ENCODE results near the gene EDARADD.
"Not testable (repeated sequence)": the region's sequence is repeated elsewhere in the genome, so short reads cannot be mapped to it uniquely, and the experiment has no call there.

EDARADD gene

DNA sequence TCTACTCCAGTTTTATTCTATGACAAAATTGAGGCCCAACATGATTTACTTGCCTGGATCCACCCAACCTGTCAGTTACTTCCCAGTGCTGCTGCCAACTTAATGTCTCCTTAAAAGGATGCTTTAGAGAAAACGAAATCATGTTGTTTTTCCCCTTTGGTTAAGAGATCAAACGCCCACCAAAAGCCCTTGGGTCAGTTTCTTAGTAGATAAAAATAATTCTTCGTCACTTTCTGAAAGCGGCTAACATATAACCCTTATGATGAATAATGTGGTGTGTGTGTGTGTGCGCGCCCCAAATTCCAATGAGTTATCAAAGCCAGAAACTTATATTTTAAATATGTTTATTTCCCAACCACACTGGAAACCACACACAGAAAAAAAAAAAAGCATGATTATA, 77.0 kb downstream of the EDARADD start:
- FAIRE-seq (no peak), DNase-seq (ENCODE audit: insufficient read length, low spot score) (no peak)
- TF ChIP-seq POLR2A (IDR thresholded peaks at IDR 0.05; ENCODE audit: low read depth, low read length): no peak

DNA sequence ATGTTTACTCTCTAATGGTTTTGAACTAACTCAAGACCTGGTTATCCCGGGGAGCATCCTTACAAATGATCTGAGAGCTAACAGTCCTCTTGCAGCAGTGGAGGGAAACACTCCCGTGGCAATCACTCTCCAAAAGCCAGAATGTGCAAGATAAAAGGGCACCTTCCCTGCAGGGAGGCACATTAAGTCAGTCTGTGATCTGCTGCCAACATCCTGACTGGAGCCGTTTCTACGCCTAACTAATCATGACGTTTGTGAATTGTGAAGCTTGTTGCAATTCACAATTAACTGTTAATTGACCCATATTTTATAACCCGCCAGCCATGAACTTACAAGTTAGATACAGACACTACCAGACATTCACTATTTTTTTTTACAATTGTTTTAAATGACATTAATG, 77.6 kb downstream of the EDARADD start:
- TF ChIP-seq POLR2A (IDR thresholded peaks at IDR 0.05; ENCODE audit: low read depth, low read length): no peak
- DNase-seq (ENCODE audit: insufficient read length, low spot score): no peak
- FAIRE-seq: no peak

DNA sequence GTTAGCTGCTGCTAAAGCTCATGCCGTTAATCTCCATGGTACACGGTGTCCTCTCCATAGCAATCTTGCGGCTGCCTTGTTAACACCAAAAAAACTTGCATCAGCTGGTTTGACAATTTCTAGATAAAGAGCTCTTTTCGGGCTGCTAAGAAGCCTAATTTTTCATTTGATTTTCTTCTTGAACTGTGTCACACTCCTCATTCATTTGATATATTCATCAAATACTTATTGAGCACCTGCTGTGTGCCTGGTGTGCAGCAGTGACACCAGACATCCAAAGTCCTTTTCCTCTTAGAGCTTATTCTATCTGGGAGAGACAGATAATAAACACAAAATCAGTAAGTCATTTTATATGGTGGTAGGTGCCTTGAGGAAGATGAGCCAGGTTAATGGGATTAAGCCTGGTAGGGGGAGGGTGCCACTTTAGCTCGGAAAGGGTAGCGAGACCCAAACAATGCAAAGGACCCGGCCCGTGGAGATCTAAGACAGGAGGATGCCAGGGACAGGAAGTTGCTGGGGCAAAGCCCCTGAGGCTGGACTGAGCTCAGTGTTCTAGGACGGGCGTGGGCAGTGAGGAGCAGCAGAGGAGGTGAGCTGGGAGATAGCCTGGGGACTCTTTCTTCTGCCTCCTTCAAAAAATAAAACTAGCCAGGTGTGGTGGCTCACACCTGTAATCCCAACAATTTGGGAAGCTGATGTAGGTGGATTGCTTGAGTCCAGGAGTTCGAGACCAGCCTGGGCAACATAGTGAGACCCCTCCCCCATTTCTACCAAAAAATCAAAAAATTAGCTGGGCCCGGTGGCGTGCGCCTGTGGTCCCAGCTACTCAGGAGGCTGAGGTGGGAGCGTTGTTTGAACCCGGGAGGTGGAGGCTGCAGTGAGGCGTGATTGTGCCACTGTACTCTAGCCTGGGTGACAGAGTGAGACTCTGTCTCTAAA, 79.0 kb downstream of the EDARADD start:
- no peak for TF ChIP-seq POLR2A (IDR thresholded peaks at IDR 0.05; ENCODE audit: low read depth, low read length)
- no peak for DNase-seq (ENCODE audit: insufficient read length, low spot score)
- FAIRE-seq: no peak

DNA sequence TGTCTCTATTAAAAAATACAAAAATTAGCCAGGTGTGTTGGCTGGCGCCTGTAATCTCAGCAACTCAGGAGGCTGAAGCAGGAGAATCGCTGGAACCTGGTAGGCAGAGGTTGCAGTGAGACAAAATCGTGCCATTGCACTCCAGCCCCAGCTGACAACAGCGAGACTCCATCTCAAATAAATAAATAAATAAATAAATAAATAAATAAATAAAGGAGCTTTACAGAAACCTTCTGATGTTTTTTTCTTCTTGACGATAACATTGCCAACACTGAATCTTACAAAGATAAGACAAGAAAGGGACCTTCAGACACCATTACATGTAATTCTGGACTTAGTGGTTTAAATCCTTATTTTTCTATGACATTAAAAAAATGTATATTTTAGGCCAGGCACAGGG, 81.9 kb downstream of the EDARADD start:
- FAIRE-seq (no peak), DNase-seq (ENCODE audit: insufficient read length, low spot score) (no peak)
- TF ChIP-seq POLR2A (IDR thresholded peaks at IDR 0.05; ENCODE audit: low read depth, low read length): no peak

DNA sequence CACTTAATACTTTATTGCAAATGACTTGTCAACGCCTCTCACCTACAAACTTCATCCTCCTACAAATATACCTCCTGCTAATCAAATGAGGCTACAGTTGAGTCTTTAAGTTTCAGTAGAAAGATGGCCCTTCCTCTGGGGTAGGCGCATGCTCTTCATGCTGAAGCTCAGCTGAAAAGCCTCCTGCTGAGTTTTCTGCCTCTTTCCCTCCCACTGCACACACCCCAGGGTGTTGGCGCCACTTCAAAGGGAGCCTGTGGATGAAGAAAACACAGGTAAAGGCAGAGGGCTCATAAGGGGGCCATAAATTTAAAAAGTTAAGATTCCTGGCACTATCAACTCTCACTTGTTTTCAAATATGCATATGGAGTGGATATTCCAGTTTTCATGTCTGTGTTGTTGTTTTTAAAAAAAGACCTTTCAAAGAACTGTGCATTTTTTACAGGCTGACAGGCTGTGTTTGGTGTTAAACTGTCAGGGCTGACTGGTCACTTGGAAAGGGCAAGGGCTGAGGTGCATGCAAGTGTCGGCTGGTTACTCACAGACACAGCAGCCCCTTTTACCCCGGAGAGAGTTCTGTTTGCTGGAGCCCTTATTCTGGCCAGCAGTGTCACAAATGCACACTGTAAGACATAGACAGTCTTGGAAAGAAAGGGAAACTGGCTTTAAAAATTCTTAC, 86.8 kb downstream of the EDARADD start:
- no peak for DNase-seq (ENCODE audit: insufficient read length, low spot score)
- FAIRE-seq: no peak
- TF ChIP-seq POLR2A (IDR thresholded peaks at IDR 0.05; ENCODE audit: low read depth, low read length): no peak

DNA sequence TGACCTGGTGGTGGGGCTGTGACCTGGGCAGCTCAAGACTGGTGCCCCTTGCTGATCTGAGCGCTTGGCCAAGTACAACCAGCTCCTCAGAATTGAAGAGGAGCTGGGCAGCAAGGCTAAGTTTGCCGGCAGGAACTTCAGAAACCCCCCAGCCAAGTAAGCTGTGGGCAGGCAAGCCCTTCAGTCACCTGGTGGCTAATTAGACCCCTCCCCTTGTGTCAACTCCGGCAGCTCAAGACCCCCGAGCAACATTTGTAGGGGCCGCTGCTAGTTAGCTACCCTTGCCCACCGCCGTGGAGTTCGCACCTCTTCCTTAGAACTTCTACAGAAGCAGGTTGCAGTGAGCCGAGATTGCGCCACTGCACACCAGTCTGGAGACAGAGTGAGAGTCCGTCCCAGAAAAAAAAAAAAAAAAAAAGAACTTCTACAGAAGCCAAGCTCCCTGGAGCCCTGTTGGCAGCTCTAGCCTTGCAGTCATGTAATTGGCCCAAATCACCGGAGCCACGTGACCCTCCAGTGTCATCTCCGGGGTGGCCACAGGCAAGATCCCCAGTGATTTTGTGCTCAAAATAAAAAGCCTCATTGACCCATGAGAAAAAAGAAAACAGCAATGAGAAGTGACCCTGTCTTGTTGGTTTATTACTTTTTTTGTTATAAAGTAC, 90.4 kb downstream of the EDARADD start:
- TF ChIP-seq POLR2A (IDR thresholded peaks at IDR 0.05; ENCODE audit: low read depth, low read length): no peak
- DNase-seq (ENCODE audit: insufficient read length, low spot score) (no peak), FAIRE-seq (no peak)

DNA sequence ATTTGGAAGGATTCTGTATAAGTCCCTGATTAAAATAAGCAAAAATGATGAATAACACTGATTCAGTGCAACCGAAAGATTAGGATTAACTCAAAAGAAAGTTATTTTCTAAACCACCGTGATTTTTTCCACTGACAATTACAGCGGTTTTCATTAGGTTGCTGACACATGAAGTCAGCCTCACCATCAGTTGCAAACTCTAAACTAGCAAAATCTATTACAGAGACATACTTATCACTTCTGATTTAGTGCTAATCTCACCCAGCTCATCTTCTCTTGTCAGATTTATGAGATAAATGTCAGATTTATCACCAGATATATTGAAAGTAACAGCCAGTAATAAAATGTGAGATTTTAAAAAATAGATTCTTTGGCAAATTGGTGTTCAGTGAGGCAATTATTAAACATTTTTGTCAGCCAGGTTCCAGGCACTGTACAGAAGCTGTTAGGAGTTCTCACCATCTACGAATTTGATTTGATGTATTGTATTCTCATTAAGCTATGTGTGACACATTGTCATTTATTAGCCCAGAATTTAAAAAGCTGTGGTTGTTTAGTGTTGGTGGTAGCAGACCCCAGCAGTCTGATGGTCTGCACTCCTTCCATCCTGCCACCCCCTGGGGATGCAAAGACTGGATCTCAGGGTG, 92.4 kb downstream of the EDARADD start:
- no peak for TF ChIP-seq POLR2A (IDR thresholded peaks at IDR 0.05; ENCODE audit: low read depth, low read length)
- FAIRE-seq: no peak

DNA sequence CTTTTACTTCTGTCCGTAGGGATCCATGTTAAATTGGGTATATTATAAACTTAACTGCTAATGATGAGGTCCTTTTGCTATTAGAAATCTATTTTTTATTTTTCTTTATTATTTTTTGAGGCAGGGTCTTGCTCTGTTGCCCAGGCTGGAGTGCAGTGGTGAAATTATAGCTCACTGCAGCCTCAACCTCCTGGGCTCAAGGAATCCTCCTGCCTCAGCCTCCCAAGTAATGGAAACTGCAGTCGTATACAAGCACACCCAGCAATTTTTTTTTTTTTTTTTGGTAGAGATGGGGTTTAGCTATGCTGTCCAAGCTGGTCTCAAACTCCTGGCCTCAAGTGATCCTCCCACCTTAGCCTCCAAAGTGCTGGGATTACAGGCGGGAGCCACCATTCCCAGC, 95.1 kb downstream of the EDARADD start:
- DNase-seq (ENCODE audit: insufficient read length, low spot score); FAIRE-seq: not testable (repeated sequence)

More for the DNA sequence above, 92.4 kb downstream of the EDARADD start:
- no peak for DNase-seq (ENCODE audit: insufficient read length, low spot score)

DNA sequence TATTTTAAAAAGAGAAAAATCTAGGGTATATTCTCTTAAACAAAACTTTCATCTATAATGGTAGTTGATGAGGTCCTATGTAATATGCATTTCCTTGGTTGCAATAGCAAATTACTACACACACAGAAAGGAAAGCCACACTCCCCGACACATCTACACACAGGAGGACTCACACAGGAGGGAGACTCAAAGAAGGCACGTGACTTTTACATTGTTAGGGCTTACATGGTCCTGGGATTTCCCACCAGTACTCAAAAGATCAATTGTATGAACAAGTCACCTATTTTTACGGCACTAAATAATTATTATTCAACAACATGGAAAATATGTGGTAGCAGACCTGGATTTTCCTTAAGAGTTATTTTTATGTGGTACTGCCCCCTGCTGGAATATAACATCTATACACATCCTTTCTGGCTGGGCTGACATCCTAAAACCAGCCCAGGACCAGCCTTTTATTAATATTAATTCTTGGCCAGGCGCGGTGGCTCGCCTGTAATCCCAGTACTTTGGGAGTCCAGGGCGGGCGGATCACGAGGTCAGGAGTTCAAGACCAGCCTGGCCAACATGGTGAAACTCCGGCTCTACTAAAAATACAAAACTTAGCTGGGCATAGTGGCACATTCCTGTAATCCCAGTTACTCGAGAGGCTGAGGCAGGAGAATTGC, 95.8 kb downstream of the EDARADD start:
- no peak for FAIRE-seq
- TF ChIP-seq POLR2A (IDR thresholded peaks at IDR 0.05; ENCODE audit: low read depth, low read length): no peak

DNA sequence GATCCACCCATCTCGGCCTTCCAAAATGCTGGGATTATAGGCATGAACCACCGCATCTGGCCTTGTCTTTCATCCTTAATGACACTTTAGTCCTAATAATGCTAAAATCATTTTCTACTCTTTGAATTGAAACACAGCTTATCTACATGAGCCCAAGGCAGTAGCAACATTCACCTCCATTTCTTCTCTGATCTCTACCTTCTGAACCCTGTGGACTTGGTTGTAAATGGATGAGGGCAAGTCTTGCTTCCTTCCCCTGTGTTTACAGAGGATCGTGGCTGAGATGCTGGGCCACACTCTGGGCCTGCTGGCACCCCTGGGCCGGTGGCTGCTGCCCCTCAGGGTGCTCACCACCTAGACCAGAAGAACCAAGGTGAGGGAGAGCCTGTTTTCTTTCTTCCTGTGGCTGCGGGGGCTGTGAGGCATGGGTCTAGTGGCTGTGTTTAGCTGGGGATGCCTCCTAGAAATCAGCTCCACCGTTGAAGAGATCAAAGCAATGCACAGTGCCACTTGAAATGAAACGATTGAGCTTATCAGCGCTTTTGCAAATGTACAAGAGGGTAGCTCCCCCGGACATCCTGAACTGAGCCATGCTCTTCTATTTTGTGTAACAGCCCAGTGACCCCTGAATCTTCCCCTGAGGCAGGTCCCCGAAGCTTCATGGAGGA, 97.5 kb downstream of the EDARADD start:
- DNase-seq (ENCODE audit: insufficient read length, low spot score) (no peak), FAIRE-seq (no peak)
- TF ChIP-seq POLR2A (IDR thresholded peaks at IDR 0.05; ENCODE audit: low read depth, low read length): no peak

More for the DNA sequence above, 95.8 kb downstream of the EDARADD start:
- peak; percentile 38 for DNase-seq (ENCODE audit: insufficient read length, low spot score)

DNA sequence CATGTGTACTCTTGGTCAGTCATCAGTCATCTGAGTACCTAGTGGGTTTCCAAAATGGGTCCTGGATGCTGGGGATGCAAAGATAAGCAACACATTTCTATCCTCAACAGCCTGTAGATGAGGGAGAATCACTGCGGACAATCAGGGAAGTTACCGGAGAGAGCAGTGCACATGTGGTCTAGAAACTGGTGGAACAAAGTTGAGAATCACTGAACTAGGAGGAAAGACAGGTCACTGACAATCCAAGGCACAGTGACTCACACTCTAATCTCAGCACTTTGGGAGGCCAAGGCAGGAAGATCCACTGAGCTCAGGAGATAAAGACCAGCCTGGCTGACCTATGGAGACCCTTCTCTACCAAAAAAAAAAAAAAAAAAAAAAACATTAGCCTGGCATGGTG, 98.3 kb downstream of the EDARADD start:
- DNase-seq (ENCODE audit: insufficient read length, low spot score) (no peak), FAIRE-seq (no peak)
- TF ChIP-seq POLR2A (IDR thresholded peaks at IDR 0.05; ENCODE audit: low read depth, low read length): no peak

DNA sequence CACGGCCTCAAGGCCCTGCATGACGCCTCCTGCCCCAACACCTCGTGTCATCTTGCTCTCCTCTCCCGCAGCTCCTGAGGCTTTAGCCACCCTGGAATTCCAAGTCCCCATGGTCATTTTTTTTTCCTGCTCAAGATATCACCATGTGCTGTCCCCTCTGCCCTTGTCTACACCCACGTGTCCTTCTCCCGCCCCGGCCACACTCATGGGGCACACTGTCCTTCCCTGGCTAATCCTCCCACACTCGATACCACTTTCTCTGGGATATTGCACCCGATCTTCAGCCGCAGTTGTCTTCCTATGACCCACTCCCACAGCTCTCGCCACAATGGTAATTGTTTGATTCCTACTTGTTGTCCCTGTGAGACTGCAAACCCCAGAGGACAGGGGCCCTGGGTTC, 100.0 kb downstream of the EDARADD start:
- DNase-seq (ENCODE audit: insufficient read length, low spot score): no peak

More for the DNA sequence above, 100.0 kb downstream of the EDARADD start:
- no peak for TF ChIP-seq POLR2A (IDR thresholded peaks at IDR 0.05; ENCODE audit: low read depth, low read length)
- no peak for FAIRE-seq

Data from H54 (cell line).